SK-N-SH (cell line): ENCODE results near the gene MAPK8IP3. TPM values are rescaled to one million over a fixed set of nuclear protein-coding genes. Genes with fewer than 3 reads are reported as not detected.

ENCODE experiments used
- CTCF ChIA-PET: fragments of 300-600, 350-600 bp; formaldehyde crosslinking; extraction: SDS; loops from one replicate; lab custom pipeline; 2021; lab: Yijun Ruan, JAX
- POLR2A ChIA-PET: fragments of 350-600 bp; sonication (Branson Sonifier 250); formaldehyde crosslinking; extraction: SDS; loops from one replicate; lab custom pipeline; 2020; ENCODE audit warnings: antibody characterized with exemption, inconsistent platforms; lab: Yijun Ruan, JAX
- DNase-seq: peaks from one replicate; pipeline ENCODE4 v3.0.0; 2012
- H2AFZ ChIP-seq: fragments of 200-600 bp; sonication (generic); 2 replicates; pipeline ENCODE4 v1.8.1; 2016; ENCODE audit warnings: antibody characterized with exemption, mild to moderate bottlenecking, low read depth
- H3F3A ChIP-seq: fragments of 200-600 bp; sonication (generic); replicated peaks from 2 replicates; pipeline ENCODE3; 2016; ENCODE audit warnings: antibody characterized with exemption, mild to moderate bottlenecking; ENCODE audit not compliant: insufficient read depth
- H3K27ac ChIP-seq, 2 experiments: fragments of 200-500 bp in 1 of 2; fragments of 200-600 bp in 1 of 2; sonication (Bioruptor generic) in 1 of 2; sonication (generic), shearing (Covaris generic) in 1 of 2; 2 replicates each; pipeline versions ENCODE4 v1.5.1 to v1.6.1; 2014 to 2016; ENCODE audit warnings: low read depth in 2 of 2, inconsistent platforms in 1 of 2, low read length in 1 of 2, mild to moderate bottlenecking in 1 of 2, mixed read lengths in 1 of 2
- H3K27me3 ChIP-seq: fragments of 200-600 bp; sonication (generic), shearing (Covaris generic); 2 replicates; pipeline ENCODE4 v1.6.1; 2016; ENCODE audit warnings: mixed run types; ENCODE audit not compliant: insufficient read depth
- H3K36me3 ChIP-seq, 2 experiments: fragments of 200-500 bp in 1 of 2; fragments of 200-600 bp in 1 of 2; sonication (Bioruptor generic) in 1 of 2; sonication (generic) in 1 of 2; replicated peaks in 1 of 2; 2 replicates each; pipeline versions ENCODE3 to v1.5.1; 2014 to 2016; ENCODE audit warnings: low read length in 1 of 2, mild to moderate bottlenecking in 1 of 2; ENCODE audit not compliant: insufficient read depth in 2 of 2, control insufficient read depth in 1 of 2
- H3K4me1 ChIP-seq, 2 experiments: fragments of 200-500 bp in 1 of 2; fragments of 200-600 bp in 1 of 2; sonication (Bioruptor generic) in 1 of 2; sonication (generic), shearing (Covaris generic) in 1 of 2; 2 replicates each; pipeline versions ENCODE4 v1.5.1 to v1.6.1; 2014 to 2016; ENCODE audit warnings: low read depth in 1 of 2, low read length in 1 of 2, mixed run types in 1 of 2; ENCODE audit not compliant: insufficient read depth in 2 of 2, control insufficient read depth in 1 of 2
- H3K4me2 ChIP-seq: fragments of 200-600 bp; sonication (generic), shearing (Covaris generic); 2 replicates; pipeline ENCODE4 v1.6.1; 2017; ENCODE audit warnings: mixed run types
- H3K4me3 ChIP-seq, 2 experiments: fragments of 200-500 bp in 1 of 2; fragments of 200-600 bp in 1 of 2; sonication (Bioruptor generic) in 1 of 2; sonication (generic), shearing (Covaris generic) in 1 of 2; 2 replicates each; pipeline versions ENCODE4 v1.5.1 to v1.8.1; 2014 to 2016; ENCODE audit warnings: low read depth in 2 of 2, inconsistent platforms in 1 of 2, low read length in 1 of 2, mild to moderate bottlenecking in 1 of 2, mixed read lengths in 1 of 2, moderate library complexity in 1 of 2
- H3K79me2 ChIP-seq: fragments of 200-600 bp; sonication (generic); 2 replicates; pipeline ENCODE4 v1.8.1; 2017; ENCODE audit warnings: mild to moderate bottlenecking; ENCODE audit not compliant: insufficient read depth
- H3K9ac ChIP-seq: fragments of 200-600 bp; sonication (generic); 2 replicates; pipeline ENCODE4 v1.6.1; 2017; ENCODE audit warnings: mixed run types
- H3K9me2 ChIP-seq: fragments of 200-600 bp; sonication (generic); 2 replicates; pipeline ENCODE4 v1.6.1; 2017; ENCODE audit warnings: mixed run types
- H3K9me3 ChIP-seq: fragments of 200-600 bp; sonication (generic); 2 replicates; pipeline ENCODE4 v1.6.1; 2017; ENCODE audit warnings: mixed run types, mild to moderate bottlenecking, moderate library complexity
- H4K20me1 ChIP-seq: fragments of 200-600 bp; sonication (generic); 2 replicates; pipeline ENCODE4 v1.6.1; 2017; ENCODE audit warnings: mild to moderate bottlenecking, mixed run types; ENCODE audit not compliant: insufficient read depth
- CTCF ChIP-seq: fragments of 200-600 bp; sonication (generic); IDR thresholded peaks from 2 replicates; pipeline ENCODE4 v1.6.1; 2017; ENCODE audit warnings: antibody characterized with exemption, mild to moderate bottlenecking, moderate library complexity
- ELF1 ChIP-seq: IDR thresholded peaks from 2 replicates; pipeline ENCODE4 v1.4.0; 2012
- NFIC ChIP-seq: IDR thresholded peaks from 2 replicates; pipeline ENCODE4 v1.4.0; 2012; ENCODE audit warnings: borderline replicate concordance
- NRF1 ChIP-seq: IDR thresholded peaks from 2 replicates; pipeline ENCODE4 v1.6.1; 2012; ENCODE audit warnings: low read depth, mild to moderate bottlenecking, low read length
- RCOR1 ChIP-seq: fragments of 150-350 bp; IDR thresholded peaks from 2 replicates; pipeline ENCODE4 v1.6.1; 2017; ENCODE audit warnings: antibody characterized with exemption, low read length
- RXRA ChIP-seq: IDR thresholded peaks from 2 replicates; pipeline ENCODE4 v1.4.0; 2012; ENCODE audit warnings: low read depth, mild to moderate bottlenecking, borderline replicate concordance
- TAF1 ChIP-seq: IDR thresholded peaks from 2 replicates; pipeline ENCODE4 v1.6.1; 2012; ENCODE audit warnings: low read depth, mild to moderate bottlenecking, low read length, moderate library complexity, borderline replicate concordance
- TEAD4 ChIP-seq: IDR thresholded peaks from 2 replicates; pipeline ENCODE4 v1.4.0; 2012; ENCODE audit warnings: mild to moderate bottlenecking, borderline replicate concordance; ENCODE audit not compliant: insufficient read depth
- YY1 ChIP-seq: IDR thresholded peaks from 2 replicates; pipeline ENCODE4 v1.4.0; 2012; ENCODE audit warnings: low read depth, mild to moderate bottlenecking
- ZBTB33 ChIP-seq: IDR thresholded peaks from 2 replicates; pipeline ENCODE4 v1.4.0; 2012; ENCODE audit warnings: low read depth, borderline replicate concordance
- WGBS: methylation state at CpG from one replicate; pipeline ENCODE4 v1.1.6; 2017; ENCODE audit warnings: low lambda C conversion rate; 5-methylcytosine and 5-hydroxymethylcytosine counted together
- polyA plus RNA-seq, 3 experiments: library from polyadenylated mRNA; depleted of rRNA; stranded (reverse); fragments of >200 nt; gene quantifications; 2 replicates each; pipeline ENCODE4 v1.2.3, GENCODE V29; 2012

MAPK8IP3 gene
- polyA plus RNA-seq, 1 of the 3 experiments (the other 2 are of a cell fraction) = 57.3 TPM

GRCh38 chr16:1746693-1747195 is 40.7 kb downstream of the MAPK8IP3 start (continued):
- no peak for TF ChIP-seq NRF1

GRCh38 chr16:1747934-1748333 is 41.9 kb downstream of the MAPK8IP3 start:
- H3K4me3 ChIP-seq = no peak overlapping the region
- no peaks in the 10 kb centered on the region for H3K79me2 ChIP-seq
- H2AFZ ChIP-seq = no peak overlapping the region
- H3K9me2 ChIP-seq = no peaks in the 10 kb centered on the region
- no peaks in the 10 kb centered on the region for H3K4me1 ChIP-seq
- TF ChIP-seq RXRA (no peak), TAF1 (no peak), TEAD4 (no peak), ELF1 (no peak), CTCF (no peak), ZBTB33 (no peak), YY1 (no peak), NFIC (no peak), RCOR1 (no peak)
- ChIA-PET POLR2A (no interaction called here), CTCF (interaction anchor here (1.2 kb wide), 1 partner anchor 24 kb away, joined by 4 read pairs; no protein-coding TSS in a partner anchor)
- H3K27me3 ChIP-seq = no peaks in the 10 kb centered on the region
- no peaks in the 10 kb centered on the region for H3F3A ChIP-seq
- WGBS = 98% methylated on average over 7 of the region's 11 CpGs
- H3K36me3 ChIP-seq = peaks cover 4 to 62% of the 10 kb centered on the region in 2 experiments
- H3K4me2 ChIP-seq = no peak overlapping the region
- no peak overlapping the region for H3K27ac ChIP-seq
- no peak overlapping the region for H3K9ac ChIP-seq
- no peak for DNase-seq
- no peaks in the 10 kb centered on the region for H3K9me3 ChIP-seq
- no peaks in the 10 kb centered on the region for H4K20me1 ChIP-seq
